Measurements from ENCODE around the gene RAB36.

RAB36 gene

GRCh38 chr22:23102776-23103175 lies 42.5 kb upstream of the RAB36 start:
- Histone ChIP-seq H3K27me3 (ENCODE audit: insufficient read depth, low read length, poor library complexity, severe bottlenecking) (no peaks in the 10 kb centered on the region), H3F3A (ENCODE audit: low read depth) (no peaks in the 10 kb centered on the region), H3K9ac (ENCODE audit: low read depth, low read length, poor library complexity, severe bottlenecking) (no peak overlapping the region), H4K20me1 (ENCODE audit: insufficient read depth, low read length, poor library complexity, severe bottlenecking) (no peaks in the 10 kb centered on the region), H2AFZ (ENCODE audit: low read length) (no peak overlapping the region), H3K79me2 (ENCODE audit: insufficient read depth, low read length) (no peaks in the 10 kb centered on the region), H3K9me2 (replicated peaks; ENCODE audit: low read depth, low read length) (no peaks in the 10 kb centered on the region), H3K4me3 (ENCODE audit: low read length, poor library complexity, severe bottlenecking) (no peak overlapping the region), H3K4me1 (ENCODE audit: insufficient read depth, low read length, poor library complexity, severe bottlenecking) (no peaks in the 10 kb centered on the region), H3K4me2 (ENCODE audit: low read depth, low read length, poor library complexity, severe bottlenecking) (no peak overlapping the region), H3K9me3 (ENCODE audit: insufficient read depth, low read depth, low read length) (no peaks in the 10 kb centered on the region), H3K36me3 (ENCODE audit: insufficient read depth, low read length) (no peaks in the 10 kb centered on the region)
- TF ChIP-seq CTCF (conservative IDR thresholded peaks at IDR 0.05; ENCODE audit: low read length) (no peak), EZH2phosphoT487 (IDR thresholded peaks at IDR 0.05; ENCODE audit: borderline replicate concordance) (no peak)

- H4K20me1 ChIP-seq (ENCODE audit: insufficient read depth, low read length, poor library complexity, severe bottlenecking): no peaks in the 10 kb centered on the region
- H3K9me2 ChIP-seq (replicated peaks; ENCODE audit: low read depth, low read length): no peaks in the 10 kb centered on the region
Measured at GRCh38 chr22:23103199-23103954, 41.9 kb upstream of the RAB36 start.

GRCh38 chr22:23104187-23104971 lies 40.9 kb upstream of the RAB36 start:
- Histone ChIP-seq H3F3A (ENCODE audit: low read depth) (no peaks in the 10 kb centered on the region), H3K9me2 (replicated peaks; ENCODE audit: low read depth, low read length) (no peaks in the 10 kb centered on the region), H4K20me1 (ENCODE audit: insufficient read depth, low read length, poor library complexity, severe bottlenecking) (no peaks in the 10 kb centered on the region), H3K27me3 (ENCODE audit: insufficient read depth, low read length, poor library complexity, severe bottlenecking) (no peaks in the 10 kb centered on the region), H3K36me3 (ENCODE audit: insufficient read depth, low read length) (no peaks in the 10 kb centered on the region), H3K9ac (ENCODE audit: low read depth, low read length, poor library complexity, severe bottlenecking) (no peak overlapping the region), H3K9me3 (ENCODE audit: insufficient read depth, low read depth, low read length) (no peaks in the 10 kb centered on the region), H3K79me2 (ENCODE audit: insufficient read depth, low read length) (no peaks in the 10 kb centered on the region), H3K4me3 (ENCODE audit: low read length, poor library complexity, severe bottlenecking) (no peak overlapping the region), H3K4me2 (ENCODE audit: low read depth, low read length, poor library complexity, severe bottlenecking) (no peak overlapping the region), H2AFZ (ENCODE audit: low read length) (no peak overlapping the region), H3K4me1 (ENCODE audit: insufficient read depth, low read length, poor library complexity, severe bottlenecking) (no peaks in the 10 kb centered on the region)
- TF ChIP-seq EZH2phosphoT487 (IDR thresholded peaks at IDR 0.05; ENCODE audit: borderline replicate concordance) (no peak), CTCF (conservative IDR thresholded peaks at IDR 0.05; ENCODE audit: low read length) (no peak)

More at GRCh38 chr22:23103199-23103954, 41.9 kb upstream of the RAB36 start:
- H2AFZ ChIP-seq (ENCODE audit: low read length): no peak overlapping the region
- no peak overlapping the region for H3K9ac ChIP-seq (ENCODE audit: low read depth, low read length, poor library complexity, severe bottlenecking)
- H3K27me3 ChIP-seq (ENCODE audit: insufficient read depth, low read length, poor library complexity, severe bottlenecking): no peaks in the 10 kb centered on the region
- no peaks in the 10 kb centered on the region for H3K36me3 ChIP-seq (ENCODE audit: insufficient read depth, low read length)
- no peaks in the 10 kb centered on the region for H3K4me1 ChIP-seq (ENCODE audit: insufficient read depth, low read length, poor library complexity, severe bottlenecking)
- no peaks in the 10 kb centered on the region for H3K79me2 ChIP-seq (ENCODE audit: insufficient read depth, low read length)
- no peaks in the 10 kb centered on the region for H3F3A ChIP-seq (ENCODE audit: low read depth)
- TF ChIP-seq CTCF (conservative IDR thresholded peaks at IDR 0.05; ENCODE audit: low read length): no peak
- TF ChIP-seq EZH2phosphoT487 (IDR thresholded peaks at IDR 0.05; ENCODE audit: borderline replicate concordance): no peak
- H3K4me3 ChIP-seq (ENCODE audit: low read length, poor library complexity, severe bottlenecking): no peak overlapping the region
- no peak overlapping the region for H3K4me2 ChIP-seq (ENCODE audit: low read depth, low read length, poor library complexity, severe bottlenecking)
- H3K9me3 ChIP-seq (ENCODE audit: insufficient read depth, low read depth, low read length): no peaks in the 10 kb centered on the region
